IPS-20b (cell line): ENCODE data around the gene PPM1J.
A peak's percentile ranks its signal among the peaks of the same experiment; 100 is the strongest.

ENCODE experiments used
- H3K27ac ChIP-seq: one replicate; pipeline ENCODE4 v1.5.1; 2013; ENCODE audit warnings: low read length
- H3K27me3 ChIP-seq: 2 replicates; pipeline ENCODE4 v1.6.1; 2013; ENCODE audit warnings: mild to moderate bottlenecking, low read length, inconsistent platforms; ENCODE audit not compliant: insufficient read depth
- H3K36me3 ChIP-seq: 2 replicates; pipeline ENCODE4 v1.6.1; 2013; ENCODE audit warnings: low read depth, mild to moderate bottlenecking, inconsistent platforms, low read length, moderate library complexity; ENCODE audit not compliant: insufficient read depth
- H3K4me1 ChIP-seq: 2 replicates; pipeline ENCODE4 v1.6.1; 2013; ENCODE audit warnings: mild to moderate bottlenecking, control low read depth, inconsistent platforms, low read length, moderate library complexity; ENCODE audit not compliant: insufficient read depth
- H3K4me3 ChIP-seq: 2 replicates; pipeline ENCODE4 v1.5.1; 2013; ENCODE audit warnings: mild to moderate bottlenecking, low read length, inconsistent platforms
- H3K9ac ChIP-seq: 2 replicates; pipeline ENCODE4 v1.6.1; 2013; ENCODE audit warnings: low read depth, mild to moderate bottlenecking, inconsistent platforms, low read length, moderate library complexity
- H3K9me3 ChIP-seq: 2 replicates; pipeline ENCODE4 v1.6.1; 2013; ENCODE audit warnings: mild to moderate bottlenecking, low read depth, low read length, inconsistent platforms; ENCODE audit not compliant: insufficient read depth

The PPM1J gene

GRCh38 chr1:112701227-112702066 is 13.7 kb downstream of the PPM1J start:
- H3K9me3 ChIP-seq = no peaks in the 10 kb centered on the region
- no peak overlapping the region for H3K27ac ChIP-seq
- peaks cover 55% of the 10 kb centered on the region for H3K27me3 ChIP-seq
- H3K9ac ChIP-seq = no peak overlapping the region
- H3K36me3 ChIP-seq = peaks cover 47% of the 10 kb centered on the region
- no peak overlapping the region for H3K4me3 ChIP-seq
- H3K4me1 ChIP-seq = peaks cover 49% of the 10 kb centered on the region

GRCh38 chr1:112700290-112701226 is 14.6 kb downstream of the PPM1J start:
- H3K27ac ChIP-seq = no peak overlapping the region
- no peak overlapping the region for H3K4me3 ChIP-seq
- no peaks in the 10 kb centered on the region for H3K9me3 ChIP-seq
- H3K9ac ChIP-seq = 0 out of 2 replicates have a peak overlapping the region, but pooled peaks have one; percentile 11
- H3K27me3 ChIP-seq = peaks cover 46% of the 10 kb centered on the region
- H3K36me3 ChIP-seq = peaks cover 53% of the 10 kb centered on the region
- H3K4me1 ChIP-seq = peaks cover 44% of the 10 kb centered on the region

- Histone ChIP-seq H3K4me1 (peaks cover 39% of the 10 kb centered on the region), H3K27me3 (peaks cover 45% of the 10 kb centered on the region), H3K27ac (no peak overlapping the region), H3K36me3 (peaks cover 62% of the 10 kb centered on the region), H3K4me3 (no peak overlapping the region), H3K9me3 (no peaks in the 10 kb centered on the region), H3K9ac (no peak overlapping the region)
These were observed 15.5 kb downstream of the PPM1J start for GRCh38 chr1:112699425-112700144.

GRCh38 chr1:112698366-112699310 is 16.5 kb downstream of the PPM1J start:
- Histone ChIP-seq H3K36me3 (peaks cover 72% of the 10 kb centered on the region), H3K4me3 (no peak overlapping the region), H3K4me1 (peaks cover 31% of the 10 kb centered on the region), H3K27me3 (peaks cover 36% of the 10 kb centered on the region), H3K9me3 (no peaks in the 10 kb centered on the region), H3K27ac (no peak overlapping the region), H3K9ac (no peak overlapping the region)

- Histone ChIP-seq H3K9ac (no peak overlapping the region), H3K27ac (no peak overlapping the region), H3K9me3 (no peaks in the 10 kb centered on the region)
These were observed 17.3 kb downstream of the PPM1J start for GRCh38 chr1:112697781-112698201.

GRCh38 chr1:112696578-112697314 is 18.4 kb downstream of the PPM1J start:
- peaks cover 18% of the 10 kb centered on the region for H3K27me3 ChIP-seq
- H3K4me1 ChIP-seq = peaks cover 27% of the 10 kb centered on the region
- no peak overlapping the region for H3K27ac ChIP-seq
- H3K9ac ChIP-seq = no peak overlapping the region
- peaks cover 83% of the 10 kb centered on the region for H3K36me3 ChIP-seq
- no peak overlapping the region for H3K4me3 ChIP-seq
- H3K9me3 ChIP-seq = no peaks in the 10 kb centered on the region

More at GRCh38 chr1:112697781-112698201, 17.3 kb downstream of the PPM1J start:
- Histone ChIP-seq H3K4me3 (no peak overlapping the region), H3K36me3 (peaks cover 74% of the 10 kb centered on the region), H3K4me1 (peaks cover 30% of the 10 kb centered on the region), H3K27me3 (peaks cover 28% of the 10 kb centered on the region)

GRCh38 chr1:112695276-112695675 is 19.9 kb downstream of the PPM1J start:
- H3K9me3 ChIP-seq = no peaks in the 10 kb centered on the region
- no peak overlapping the region for H3K4me3 ChIP-seq
- peaks cover 87% of the 10 kb centered on the region for H3K36me3 ChIP-seq
- peaks cover 21% of the 10 kb centered on the region for H3K4me1 ChIP-seq
- no peak overlapping the region for H3K27ac ChIP-seq
- H3K9ac ChIP-seq = no peak overlapping the region
- H3K27me3 ChIP-seq = peaks cover 15% of the 10 kb centered on the region

- H3K9me3 ChIP-seq = no peaks in the 10 kb centered on the region
- H3K27me3 ChIP-seq = peaks cover 7% of the 10 kb centered on the region
- H3K9ac ChIP-seq = no peak overlapping the region
- peaks cover 12% of the 10 kb centered on the region for H3K4me1 ChIP-seq
- peaks cover 86% of the 10 kb centered on the region for H3K36me3 ChIP-seq
- no peak overlapping the region for H3K4me3 ChIP-seq
- no peak overlapping the region for H3K27ac ChIP-seq
These were observed 20.7 kb downstream of the PPM1J start for GRCh38 chr1:112694363-112694929.

- Histone ChIP-seq H3K4me1 (peaks cover 6% of the 10 kb centered on the region; the same call in 1 of the 2 replicates), H3K36me3 (peaks cover 84% of the 10 kb centered on the region), H3K4me3 (no peak overlapping the region), H3K9ac (no peak overlapping the region), H3K27ac (no peak overlapping the region), H3K27me3 (peaks cover under 1% of the 10 kb centered on the region; the same call in 1 of the 2 replicates), H3K9me3 (no peaks in the 10 kb centered on the region)
These were observed 21.3 kb downstream of the PPM1J start for GRCh38 chr1:112693821-112694220.

GRCh38 chr1:112692681-112693080 is 22.5 kb downstream of the PPM1J start:
- Histone ChIP-seq H3K36me3 (peaks cover 72% of the 10 kb centered on the region), H3K4me1 (no peaks in the 10 kb centered on the region), H3K4me3 (no peak overlapping the region), H3K9ac (no peak overlapping the region), H3K27me3 (no peaks in the 10 kb centered on the region), H3K9me3 (no peaks in the 10 kb centered on the region), H3K27ac (no peak overlapping the region)
